ENCODE results near the gene PYGB.

- TF ChIP-seq CTCF (IDR thresholded peaks at IDR 0.05) (no peak), POLR2A (IDR thresholded peaks at IDR 0.05) (no peak), POLR2AphosphoS5 (IDR thresholded peaks at IDR 0.05) (no peak)
Measured at GRCh38 chr20:25313593-25313992, 65.7 kb downstream of the PYGB start.

All from prostate gland (tissue), 2 donors.